Skeletal muscle tissue (tissue), 4 donors: ENCODE measurements around the gene OR51I2. TPM values are rescaled to one million over a fixed set of nuclear protein-coding genes. Genes with fewer than 3 reads are reported as not detected.

ENCODE experiments used
- H3K27ac ChIP-seq: one replicate; pipeline ENCODE4 v1.7.0; 2013; ENCODE audit warnings: mild to moderate bottlenecking, low read depth, low read length, inconsistent platforms
- H3K27me3 ChIP-seq, 3 donors: one replicate each; pipeline ENCODE4 v1.7.0; 2013; ENCODE audit warnings: low read length in 3 of 3; ENCODE audit not compliant: control insufficient read depth in 3 of 3, insufficient read depth in 3 of 3
- H3K36me3 ChIP-seq, 3 donors: one replicate each; pipeline ENCODE4 v1.7.0; 2013; ENCODE audit warnings: low read length in 3 of 3; ENCODE audit not compliant: control insufficient read depth in 3 of 3, insufficient read depth in 3 of 3
- H3K4me1 ChIP-seq, 3 donors: one replicate each; pipeline ENCODE4 v1.7.0; 2013; ENCODE audit warnings: low read length in 3 of 3, mild to moderate bottlenecking in 3 of 3; ENCODE audit not compliant: control insufficient read depth in 3 of 3, insufficient read depth in 3 of 3
- H3K4me3 ChIP-seq, 3 donors: one replicate each; pipeline ENCODE4 v1.7.0; 2013; ENCODE audit warnings: low read length in 3 of 3
- H3K9ac ChIP-seq, 3 donors: one replicate each; pipeline ENCODE4 v1.7.0; 2013; ENCODE audit warnings: low read length in 3 of 3, mild to moderate bottlenecking in 3 of 3, moderate library complexity in 2 of 3, low read depth in 1 of 3
- H3K9me3 ChIP-seq, 3 donors: one replicate each; pipeline ENCODE4 v1.7.0; 2013; ENCODE audit warnings: low read length in 3 of 3; ENCODE audit not compliant: control insufficient read depth in 3 of 3
- total RNA-seq: library from RNA; depleted of rRNA; stranded (reverse); fragments of >200 nt; gene quantifications from one replicate; pipeline ENCODE4 v1.2.3, GENCODE V29; 2014
- donor health status: Osteomylitis.

Gene OR51I2
- total RNA-seq, 1 donor from 2014 or later = not detected

GRCh38 chr11:5473921-5474320 lies 24.8 kb downstream of the OR51I2 start:
- Histone ChIP-seq H3K4me1 (no peaks in the 10 kb centered on the region), H3K27me3 (no peaks in the 10 kb centered on the region), H3K4me3 (no peak overlapping the region), H3K27ac (no peak overlapping the region), H3K9me3 (no peaks in the 10 kb centered on the region), H3K9ac (no peak overlapping the region), H3K36me3 (no peaks in the 10 kb centered on the region)

GRCh38 chr11:5476186-5476819 lies 27.2 kb downstream of the OR51I2 start:
- Histone ChIP-seq H3K4me1 (no peaks in the 10 kb centered on the region), H3K4me3 (no peak overlapping the region), H3K27ac (no peak overlapping the region), H3K9me3 (no peaks in the 10 kb centered on the region), H3K27me3 (no peaks in the 10 kb centered on the region), H3K36me3 (no peaks in the 10 kb centered on the region), H3K9ac (no peak overlapping the region)

GRCh38 chr11:5486003-5486402 lies 36.9 kb downstream of the OR51I2 start:
- H3K27me3 ChIP-seq = no peaks in the 10 kb centered on the region
- H3K36me3 ChIP-seq = no peaks in the 10 kb centered on the region
- no peaks in the 10 kb centered on the region for H3K4me1 ChIP-seq
- no peak overlapping the region for H3K4me3 ChIP-seq
- no peak overlapping the region for H3K27ac ChIP-seq
- H3K9ac ChIP-seq = no peak overlapping the region
- H3K9me3 ChIP-seq = no peaks in the 10 kb centered on the region

GRCh38 chr11:5486421-5486820 lies 37.3 kb downstream of the OR51I2 start:
- no peaks in the 10 kb centered on the region for H3K27me3 ChIP-seq
- H3K36me3 ChIP-seq = no peaks in the 10 kb centered on the region
- H3K4me3 ChIP-seq = no peak overlapping the region
- no peak overlapping the region for H3K27ac ChIP-seq
- no peak overlapping the region for H3K9ac ChIP-seq
- H3K4me1 ChIP-seq = no peaks in the 10 kb centered on the region
- H3K9me3 ChIP-seq = no peaks in the 10 kb centered on the region

GRCh38 chr11:5488385-5488784 lies 39.3 kb downstream of the OR51I2 start, which contains the start of gene OR52D1:
Gene OR52D1, plus strand, starts transcription at chr11:5488685. Its CDS starts 22 bp downstream, at chr11:5488707.
- no peak within 1 kb of the TSS for H3K9ac ChIP-seq
- H3K36me3 ChIP-seq = no peaks in the 10 kb centered on the region
- H3K27me3 ChIP-seq = no peaks in the 10 kb centered on the region
- H3K9me3 ChIP-seq = no peaks in the 10 kb centered on the region
- no peaks in the 10 kb centered on the region for H3K4me1 ChIP-seq
- no peak within 1 kb of the TSS for H3K27ac ChIP-seq
- H3K4me3 ChIP-seq = no peak within 1 kb of the TSS

- Histone ChIP-seq H3K27ac (no peak overlapping the region), H3K9me3 (no peaks in the 10 kb centered on the region), H3K4me3 (no peak overlapping the region), H3K27me3 (no peaks in the 10 kb centered on the region), H3K36me3 (no peaks in the 10 kb centered on the region), H3K4me1 (no peaks in the 10 kb centered on the region), H3K9ac (no peak overlapping the region)
Observed at GRCh38 chr11:5488798-5489399, 39.8 kb downstream of the OR51I2 start.

- no peaks in the 10 kb centered on the region for H3K36me3 ChIP-seq
- no peaks in the 10 kb centered on the region for H3K27me3 ChIP-seq
- H3K4me3 ChIP-seq = no peak overlapping the region
- no peaks in the 10 kb centered on the region for H3K4me1 ChIP-seq
- no peak overlapping the region for H3K9ac ChIP-seq
- H3K9me3 ChIP-seq = no peaks in the 10 kb centered on the region
- no peak overlapping the region for H3K27ac ChIP-seq
Observed at GRCh38 chr11:5489576-5490357, 40.6 kb downstream of the OR51I2 start.

GRCh38 chr11:5499671-5500070 lies 50.5 kb downstream of the OR51I2 start:
- Histone ChIP-seq H3K27ac (no peak overlapping the region), H3K27me3 (no peaks in the 10 kb centered on the region), H3K9ac (no peak overlapping the region), H3K4me3 (no peak overlapping the region), H3K9me3 (no peaks in the 10 kb centered on the region), H3K36me3 (no peaks in the 10 kb centered on the region), H3K4me1 (no peaks in the 10 kb centered on the region)

- Histone ChIP-seq H3K9ac (no peak overlapping the region), H3K4me1 (no peaks in the 10 kb centered on the region), H3K27me3 (no peaks in the 10 kb centered on the region), H3K4me3 (no peak overlapping the region), H3K27ac (no peak overlapping the region), H3K36me3 (no peaks in the 10 kb centered on the region), H3K9me3 (no peaks in the 10 kb centered on the region)
Observed at GRCh38 chr11:5500393-5500801, 51.3 kb downstream of the OR51I2 start.

- H3K9me3 ChIP-seq = no peaks in the 10 kb centered on the region
- H3K4me1 ChIP-seq = no peaks in the 10 kb centered on the region
- no peaks in the 10 kb centered on the region for H3K36me3 ChIP-seq
- H3K9ac ChIP-seq = no peak overlapping the region
- H3K27me3 ChIP-seq = no peaks in the 10 kb centered on the region
- H3K4me3 ChIP-seq = no peak overlapping the region
- H3K27ac ChIP-seq = no peak overlapping the region
Observed at GRCh38 chr11:5504403-5504921, 55.3 kb downstream of the OR51I2 start.
